GM13976 (cell line): Measurements from ENCODE around the gene GALNT2.

Experiments used
- DNase-seq: peaks from one replicate; pipeline ENCODE4 v3.0.0; 2012; ENCODE audit warnings: low spot score
- CTCF ChIP-seq: IDR thresholded peaks from 2 replicates; pipeline ENCODE4 v1.5.1; 2012; ENCODE audit warnings: borderline replicate concordance, mild to moderate bottlenecking; ENCODE audit not compliant: insufficient read depth; ENCODE audit errors: extremely low read depth, missing control alignments, control extremely low read depth
- in situ Hi-C: fragments of 300-500 bp; cut with MboI; formaldehyde crosslinking; loops from one replicate; pipeline ENCODE4 v1.12.0; 2022; ENCODE audit warnings: low sequenced_read_pairs, mixed read lengths, inconsistent platforms; ENCODE audit not compliant: unreplicated experiment

The GALNT2 gene

DNA sequence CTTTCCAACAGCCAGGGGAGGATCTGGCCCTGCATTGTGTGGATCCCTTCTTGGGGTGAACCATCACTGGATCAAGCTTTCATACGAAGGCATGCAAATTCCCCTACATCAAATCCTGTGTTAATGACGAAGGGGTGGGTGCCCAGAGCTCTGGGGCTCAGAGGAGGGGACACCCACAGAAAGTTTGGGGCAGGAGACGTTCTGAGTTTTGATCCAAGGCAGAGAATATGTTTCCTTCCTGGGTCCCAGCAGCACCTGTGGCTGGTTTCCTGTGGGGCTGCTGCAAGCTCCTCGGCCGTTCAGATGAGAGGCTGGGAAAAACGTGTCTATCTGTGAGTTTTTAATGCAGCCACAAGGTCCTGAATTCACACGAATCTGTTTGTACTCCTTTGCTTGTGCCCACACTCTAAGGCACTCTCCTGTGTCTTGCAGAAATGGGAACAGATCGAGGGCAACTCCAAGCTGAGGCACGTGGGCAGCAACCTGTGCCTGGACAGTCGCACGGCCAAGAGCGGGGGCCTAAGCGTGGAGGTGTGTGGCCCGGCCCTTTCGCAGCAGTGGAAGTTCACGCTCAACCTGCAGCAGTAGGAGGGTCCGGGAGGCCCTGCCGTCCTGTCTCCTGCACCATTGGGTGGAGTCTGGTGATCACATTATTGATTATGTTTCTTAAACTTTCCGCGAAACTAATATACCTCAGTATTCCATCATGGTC is 212.0 kb downstream of the GALNT2 start:
- DNase-seq = no peak

GRCh38 chr1:230279583-230279945 is 212.5 kb downstream of the GALNT2 start:
- no peak for DNase-seq
- TF ChIP-seq CTCF = no peak
- in situ Hi-C loops = no loop called here

More for the DNA sequence above, 212.0 kb downstream of the GALNT2 start:
- in situ Hi-C loops = no loop called here
- no peak for TF ChIP-seq CTCF

DNA sequence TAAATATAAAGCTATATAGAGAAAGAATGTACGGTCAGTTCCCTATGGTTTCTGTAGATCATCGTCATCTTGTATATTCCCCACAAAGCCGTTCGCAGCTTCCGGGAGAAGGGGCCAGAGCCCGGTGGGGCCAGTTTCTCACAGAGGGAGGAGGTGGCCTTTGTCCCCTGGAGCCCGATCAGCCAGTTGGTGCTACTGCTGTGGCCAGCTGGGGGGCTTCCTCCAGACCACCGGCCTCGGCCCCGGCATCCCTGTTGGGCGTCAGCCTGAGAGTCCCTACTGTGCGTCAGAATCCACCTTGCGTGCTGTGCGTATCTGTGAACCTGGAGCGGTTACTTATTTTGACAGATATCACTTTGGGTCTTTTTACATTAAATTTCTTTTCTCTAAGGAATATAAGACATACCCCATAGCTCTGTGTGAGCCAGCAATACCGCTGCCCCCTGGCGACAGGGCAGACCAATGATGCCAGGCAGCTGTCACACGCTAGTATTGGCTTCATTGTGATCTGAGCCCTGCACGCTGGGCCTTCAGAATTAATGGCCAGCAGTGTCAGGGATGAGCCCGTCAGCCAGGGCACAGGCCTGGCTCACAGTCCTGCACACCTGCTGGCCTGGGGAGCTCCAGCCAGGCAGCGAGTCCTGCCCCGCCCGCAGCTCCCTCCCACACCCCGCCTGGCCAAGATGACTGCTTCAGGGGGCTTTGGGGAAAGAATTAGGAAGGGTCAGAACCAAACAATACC is 213.2 kb downstream of the GALNT2 start:
- no peak for TF ChIP-seq CTCF
- in situ Hi-C loops = no loop called here
- no peak for DNase-seq

GRCh38 chr1:230280906-230281413 is 213.9 kb downstream of the GALNT2 start:
- TF ChIP-seq CTCF = no peak
- no peak for DNase-seq
- in situ Hi-C loops = no loop called here

DNA sequence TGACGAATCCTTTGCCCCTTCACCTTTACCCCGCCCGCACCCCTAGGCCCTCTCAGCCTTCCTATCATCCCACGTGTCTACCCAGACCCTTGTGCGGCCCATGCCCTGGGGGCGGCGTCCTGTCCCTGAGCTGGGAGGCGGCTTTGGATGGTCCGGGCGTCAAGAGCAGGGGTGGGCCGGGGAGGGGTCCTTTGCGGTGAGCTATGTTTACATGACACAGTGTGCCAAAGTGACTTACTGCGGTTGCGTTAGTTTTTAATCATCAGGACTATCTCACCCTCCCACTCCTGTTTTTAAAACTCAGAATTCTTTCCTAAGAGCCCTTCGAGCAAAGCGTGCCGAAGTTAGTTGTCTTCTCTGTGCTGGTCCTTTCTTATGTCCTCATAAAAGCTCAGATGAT is 214.5 kb downstream of the GALNT2 start:
- in situ Hi-C loops = no loop called here
- no peak for DNase-seq
- no peak for TF ChIP-seq CTCF

- TF ChIP-seq CTCF = no peak
- no peak for DNase-seq
- in situ Hi-C loops = no loop called here
These were observed 215.1 kb downstream of the GALNT2 start for GRCh38 chr1:230282157-230282556.
